Measurements from ENCODE around the gene LGI2.

Gene LGI2

DNA sequence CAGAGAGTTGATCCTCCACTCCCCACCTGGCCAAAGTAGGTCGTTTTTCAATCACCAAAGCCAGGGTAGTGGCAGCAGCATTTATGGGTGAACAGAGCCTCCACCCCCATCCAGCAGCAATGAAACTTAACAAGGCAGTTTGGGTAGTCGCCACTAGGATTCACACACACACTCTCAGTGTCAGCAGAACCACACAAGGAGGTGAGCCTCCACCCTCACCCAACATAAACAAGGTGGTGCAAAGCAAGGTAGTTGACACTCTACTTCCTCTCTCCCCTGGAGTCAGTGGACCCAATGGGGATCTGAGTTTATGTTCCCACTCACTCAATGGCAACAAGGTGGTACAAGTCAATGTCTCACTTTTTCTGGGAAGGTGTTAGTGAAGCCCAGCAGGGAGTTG, 67.5 kb downstream of the LGI2 start:
- no peak overlapping the region for H3K4me3 ChIP-seq (ENCODE audit: low read length)
- DNase-seq (ENCODE audit: low read depth): no peak
- TF ChIP-seq, protein P1, sequence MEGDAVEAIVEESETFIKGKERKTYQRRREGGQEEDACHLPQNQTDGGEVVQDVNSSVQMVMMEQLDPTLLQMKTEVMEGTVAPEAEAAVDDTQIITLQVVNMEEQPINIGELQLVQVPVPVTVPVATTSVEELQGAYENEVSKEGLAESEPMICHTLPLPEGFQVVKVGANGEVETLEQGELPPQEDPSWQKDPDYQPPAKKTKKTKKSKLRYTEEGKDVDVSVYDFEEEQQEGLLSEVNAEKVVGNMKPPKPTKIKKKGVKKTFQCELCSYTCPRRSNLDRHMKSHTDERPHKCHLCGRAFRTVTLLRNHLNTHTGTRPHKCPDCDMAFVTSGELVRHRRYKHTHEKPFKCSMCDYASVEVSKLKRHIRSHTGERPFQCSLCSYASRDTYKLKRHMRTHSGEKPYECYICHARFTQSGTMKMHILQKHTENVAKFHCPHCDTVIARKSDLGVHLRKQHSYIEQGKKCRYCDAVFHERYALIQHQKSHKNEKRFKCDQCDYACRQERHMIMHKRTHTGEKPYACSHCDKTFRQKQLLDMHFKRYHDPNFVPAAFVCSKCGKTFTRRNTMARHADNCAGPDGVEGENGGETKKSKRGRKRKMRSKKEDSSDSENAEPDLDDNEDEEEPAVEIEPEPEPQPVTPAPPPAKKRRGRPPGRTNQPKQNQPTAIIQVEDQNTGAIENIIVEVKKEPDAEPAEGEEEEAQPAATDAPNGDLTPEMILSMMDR (IDR thresholded peaks at IDR 0.05; ENCODE audit: insufficient read depth, low read depth, low read length, missing control alignments): no peak

- no peak overlapping the region for H3K4me3 ChIP-seq (ENCODE audit: low read length)
- TF ChIP-seq, protein P1 (IDR thresholded peaks at IDR 0.05; ENCODE audit: insufficient read depth, low read depth, low read length, missing control alignments): no peak
- DNase-seq (ENCODE audit: low read depth): peak; percentile 13
These were observed 72.9 kb downstream of the LGI2 start for GRCh38 chr4:24957886-24958285.

- no peak overlapping the region for H3K4me3 ChIP-seq (ENCODE audit: low read length)
- DNase-seq (ENCODE audit: low read depth): no peak
- TF ChIP-seq, protein P1 (IDR thresholded peaks at IDR 0.05; ENCODE audit: insufficient read depth, low read depth, low read length, missing control alignments): no peak
These were observed 74.0 kb downstream of the LGI2 start for GRCh38 chr4:24956763-24957162.

- no peak overlapping the region for H3K4me3 ChIP-seq (ENCODE audit: low read length)
- TF ChIP-seq, protein P1 (IDR thresholded peaks at IDR 0.05; ENCODE audit: insufficient read depth, low read depth, low read length, missing control alignments): no peak
- no peak for DNase-seq (ENCODE audit: low read depth)
These were observed 74.7 kb downstream of the LGI2 start for GRCh38 chr4:24956091-24956490.

- no peak for DNase-seq (ENCODE audit: low read depth)
- TF ChIP-seq, protein P1 (IDR thresholded peaks at IDR 0.05; ENCODE audit: insufficient read depth, low read depth, low read length, missing control alignments): no peak
- no peak overlapping the region for H3K4me3 ChIP-seq (ENCODE audit: low read length)
These were observed 78.1 kb downstream of the LGI2 start for GRCh38 chr4:24952667-24953066.

DNA sequence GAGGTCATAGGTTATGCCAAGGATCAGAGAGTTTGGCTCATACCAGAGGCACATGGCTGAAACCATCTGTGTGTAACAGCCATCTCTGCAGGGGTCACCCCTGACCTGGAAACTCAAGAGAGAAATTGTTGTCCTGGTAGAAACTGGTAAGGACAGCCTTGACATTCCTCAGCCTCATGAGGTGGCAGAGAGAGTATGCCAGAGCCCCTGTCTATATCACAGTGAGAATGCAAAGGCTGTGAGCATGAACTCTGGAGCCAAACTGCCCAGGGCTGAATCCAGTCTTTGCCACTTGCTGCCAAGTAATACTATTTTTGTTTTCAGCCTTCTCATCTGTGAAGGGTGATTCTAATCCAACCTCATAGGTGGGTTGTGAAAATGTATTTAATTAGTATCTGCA, 80.8 kb downstream of the LGI2 start:
- no peak for DNase-seq (ENCODE audit: low read depth)
- TF ChIP-seq, protein P1 (IDR thresholded peaks at IDR 0.05; ENCODE audit: insufficient read depth, low read depth, low read length, missing control alignments): no peak
- H3K4me3 ChIP-seq (ENCODE audit: low read length): no peak overlapping the region

All from epithelial cell of esophagus (primary cell).